ENCODE measurements around the gene RNASEH2A.
"Not testable (repeated sequence)": the region's sequence is repeated elsewhere in the genome, so short reads cannot be mapped to it uniquely, and the experiment has no call there.

Gene RNASEH2A

DNA sequence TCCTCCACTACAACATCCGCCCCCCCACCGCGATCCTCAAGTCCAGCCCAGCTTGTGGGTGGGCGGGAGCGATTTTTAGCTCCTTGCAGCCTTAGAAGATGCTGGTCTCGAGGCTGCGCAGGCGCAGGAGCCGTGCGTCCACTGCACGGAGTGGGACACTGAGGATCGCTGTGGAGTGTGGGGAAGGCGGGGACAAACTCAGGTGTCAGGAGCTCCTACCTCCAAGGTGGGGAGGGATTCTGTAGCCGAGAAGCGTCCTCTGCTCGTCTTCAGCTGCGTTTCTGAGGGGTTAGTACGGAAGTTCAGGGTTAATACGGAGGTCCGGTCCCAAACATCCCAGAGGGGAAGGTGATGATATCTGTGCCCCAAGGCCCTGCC is 28.2 kb downstream of the RNASEH2A start, which contains the start of gene RTBDN:
Gene RTBDN (minus strand): TSS at position 14 of the 378 bp plus-strand sequence. CDS start 4,600 bp downstream, outside the sequence.
- no peak for DNase-seq (ENCODE audit: low read depth)

DNA sequence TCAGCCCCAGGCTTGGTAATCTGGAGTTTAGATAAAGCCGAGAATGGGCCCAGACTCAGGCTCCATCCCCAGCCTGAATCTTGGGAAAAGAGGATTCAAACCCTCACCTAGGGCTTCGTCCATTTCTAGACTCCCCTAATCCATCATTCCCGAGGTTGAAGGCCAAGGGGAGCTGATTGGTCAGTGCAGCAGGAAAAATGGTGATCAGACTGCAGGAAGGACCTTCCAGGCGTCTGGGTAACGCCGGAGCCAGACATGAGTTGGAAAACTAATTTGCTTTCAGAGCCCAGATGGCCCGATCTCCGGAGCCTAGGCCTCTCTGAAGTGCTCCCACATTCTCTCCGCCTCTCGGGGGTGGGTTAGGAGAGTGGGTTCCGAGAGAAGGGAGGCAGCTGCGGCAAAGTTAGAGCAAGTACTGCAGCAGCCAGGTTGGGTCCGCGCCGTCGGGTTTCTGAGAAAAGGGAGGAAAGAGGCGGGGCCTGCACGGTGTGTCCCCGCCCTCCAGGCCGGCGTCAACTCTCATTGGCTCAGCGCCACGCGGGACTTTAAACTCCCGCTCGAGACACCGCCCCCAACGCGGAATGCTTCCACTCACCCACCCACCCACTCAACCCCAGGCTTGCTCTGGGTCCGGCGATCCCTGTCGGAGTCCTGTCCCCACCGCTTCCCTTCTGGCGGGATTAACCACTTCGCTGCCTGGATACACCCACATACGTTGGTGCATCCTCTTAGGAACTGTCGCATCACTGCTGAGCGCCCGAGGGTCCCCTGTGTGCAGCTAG is 28.8 kb downstream of the RNASEH2A start:
- no peak for DNase-seq (ENCODE audit: low read depth)

DNA sequence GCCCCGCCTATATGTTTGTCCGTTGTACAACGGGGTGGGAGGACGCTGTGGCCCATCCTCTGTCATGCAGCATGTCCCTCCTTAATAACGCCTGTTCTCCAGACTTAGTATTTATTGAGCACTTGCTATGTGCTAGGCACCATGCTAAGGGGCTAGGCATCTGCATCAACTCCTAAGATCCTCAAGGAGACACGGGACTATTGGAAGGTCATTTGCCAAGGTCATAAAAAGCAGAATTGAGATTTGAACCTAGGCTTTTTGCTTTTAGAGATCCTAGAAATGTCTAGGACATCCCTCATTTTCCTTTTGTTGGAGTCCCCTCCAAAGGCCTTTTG is 30.1 kb downstream of the RNASEH2A start:
- DNase-seq (ENCODE audit: low read depth) = no peak

DNA sequence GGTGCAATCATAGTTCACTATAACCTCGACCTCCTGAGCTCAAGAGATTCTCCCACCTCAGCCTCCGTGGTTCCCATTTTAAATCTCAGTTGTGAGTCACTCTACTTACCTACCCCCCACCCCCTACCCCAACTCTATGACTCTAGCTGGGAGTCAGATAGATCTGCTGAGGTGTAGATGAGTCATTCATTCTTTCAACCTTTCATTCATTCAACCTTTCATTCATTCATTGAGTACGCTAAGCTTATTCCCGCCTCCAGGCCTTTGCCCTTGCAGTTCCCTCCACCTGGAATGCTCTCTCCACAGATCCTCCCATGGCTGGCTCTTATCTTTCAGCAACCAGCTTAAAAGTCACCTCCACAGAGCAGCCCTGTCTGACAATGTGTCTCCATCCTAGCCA is 30.8 kb downstream of the RNASEH2A start:
- DNase-seq (ENCODE audit: low read depth) = no peak

DNA sequence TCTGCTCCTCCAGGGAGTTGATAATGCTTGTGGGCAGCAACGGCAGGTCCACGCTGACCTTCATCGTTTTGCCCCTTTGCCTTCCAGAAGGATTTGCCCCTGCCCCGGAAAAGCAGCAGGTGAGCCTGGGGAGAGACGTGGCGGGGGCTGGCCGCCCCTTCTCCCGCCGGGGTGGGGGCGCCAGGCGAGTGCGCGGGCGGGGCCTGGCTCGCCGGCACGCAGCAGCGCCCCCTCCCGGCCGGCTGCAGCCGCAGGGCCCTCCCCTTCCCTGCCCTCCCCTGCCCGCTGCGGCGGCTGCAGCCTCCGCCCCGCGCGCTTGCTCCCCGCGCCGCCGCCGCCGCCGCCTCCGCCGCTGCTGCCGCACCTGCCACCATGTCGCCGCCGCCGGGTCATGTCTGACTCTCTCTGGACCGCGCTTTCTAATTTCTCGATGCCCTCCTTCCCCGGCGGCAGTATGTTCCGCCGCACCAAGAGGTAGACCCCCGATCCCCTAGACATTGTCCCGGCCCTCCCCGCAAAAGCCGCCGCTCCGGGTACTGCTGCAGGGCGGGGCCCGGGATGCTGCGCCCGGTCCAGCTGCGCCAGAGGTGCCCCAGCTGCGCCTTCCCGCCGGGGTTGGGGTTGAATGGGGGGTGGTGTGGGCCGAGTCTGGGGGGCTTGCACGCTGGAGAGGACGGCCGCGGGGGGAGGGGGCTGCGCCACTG is 31.9 kb downstream of the RNASEH2A start, which contains the start of gene MAST1:
Gene MAST1 (plus strand): TSS at position 334 of the 704 bp plus-strand sequence. CDS start 58 bp downstream, at position 392.
- DNase-seq (ENCODE audit: low read depth) = no peak

DNA sequence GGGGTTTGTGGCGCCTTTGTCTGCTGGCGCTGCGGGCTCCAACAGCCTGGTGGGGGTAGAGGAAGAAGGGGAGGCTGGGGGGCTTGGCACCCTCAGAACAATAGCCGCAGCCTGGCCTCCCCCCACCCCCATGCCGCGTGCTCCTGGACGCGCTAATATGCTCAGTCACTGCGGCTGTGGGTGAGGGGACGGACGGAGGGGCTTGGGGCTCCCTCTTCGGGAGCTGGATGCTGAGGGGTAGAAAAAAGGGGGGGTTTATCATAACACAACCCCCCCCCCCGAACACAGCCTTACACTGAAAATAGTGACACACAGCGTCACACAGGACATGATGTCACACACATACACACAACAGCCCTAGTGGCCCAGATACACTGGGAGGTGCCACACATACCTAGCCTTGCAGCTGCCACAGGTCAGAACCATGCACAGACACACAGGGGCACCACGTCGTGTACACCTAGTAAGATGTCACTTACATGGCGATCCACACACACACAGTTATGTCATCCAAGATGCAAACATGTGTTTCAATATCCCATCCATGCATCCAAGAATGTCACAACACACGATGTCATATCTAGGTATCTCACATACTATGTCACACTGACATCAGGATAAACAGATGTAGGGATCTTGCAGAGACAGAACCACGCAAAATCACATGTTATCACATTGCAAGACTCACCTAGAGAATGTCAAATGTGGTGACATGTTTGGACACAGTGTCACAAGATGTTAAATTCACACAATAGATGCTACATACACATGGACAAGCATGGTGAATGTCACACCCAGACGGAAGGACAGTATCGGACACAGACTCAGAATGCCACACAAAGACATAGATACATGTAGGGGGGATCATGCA is 32.7 kb downstream of the RNASEH2A start:
- DNase-seq (ENCODE audit: low read depth) = no peak

DNA sequence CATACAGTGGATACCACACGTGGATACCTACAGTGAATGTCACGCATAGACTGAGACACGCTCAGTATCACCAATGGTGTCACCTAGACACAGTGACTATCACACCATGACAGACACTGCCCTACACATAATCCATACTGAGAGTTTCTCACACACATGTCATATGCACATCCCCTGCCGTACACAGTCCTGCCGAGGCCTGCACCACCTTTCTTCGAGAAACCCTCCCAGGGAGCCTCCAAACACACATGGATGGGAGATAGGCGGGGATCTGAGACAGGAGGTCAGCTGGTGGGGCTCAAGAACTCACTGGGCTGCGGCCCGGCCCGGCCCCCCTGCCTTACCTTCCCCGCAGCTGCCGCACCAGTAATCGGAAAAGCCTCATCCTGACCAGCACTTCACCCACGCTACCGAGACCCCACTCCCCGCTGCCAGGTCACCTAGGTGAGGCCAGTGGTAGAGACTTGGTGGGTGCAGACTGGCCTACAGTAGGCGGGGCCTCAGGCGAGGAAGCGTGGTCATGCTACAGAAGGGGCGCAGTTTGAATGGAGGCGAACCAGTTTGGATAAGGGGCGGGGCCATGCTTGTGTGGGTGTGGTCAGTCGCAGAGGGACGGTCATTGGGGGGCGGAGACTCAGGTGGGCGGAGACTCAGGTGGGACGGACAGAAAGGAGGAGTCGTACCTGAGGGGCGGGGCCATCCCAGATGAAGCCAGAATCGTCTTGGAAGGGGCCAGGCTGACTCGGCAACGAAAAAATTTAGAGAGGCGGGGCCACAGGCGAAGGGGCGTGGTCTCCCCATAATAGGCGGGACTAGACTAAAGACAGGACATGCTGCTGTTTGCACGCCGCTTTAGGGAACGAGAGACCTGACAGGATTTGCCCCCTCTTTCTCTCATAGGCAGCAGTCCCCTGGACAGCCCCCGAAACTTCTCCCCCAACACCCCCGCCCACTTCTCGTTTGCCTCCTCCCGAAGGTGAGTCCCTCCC is 34.0 kb downstream of the RNASEH2A start:
- no peak for DNase-seq (ENCODE audit: low read depth)

DNA sequence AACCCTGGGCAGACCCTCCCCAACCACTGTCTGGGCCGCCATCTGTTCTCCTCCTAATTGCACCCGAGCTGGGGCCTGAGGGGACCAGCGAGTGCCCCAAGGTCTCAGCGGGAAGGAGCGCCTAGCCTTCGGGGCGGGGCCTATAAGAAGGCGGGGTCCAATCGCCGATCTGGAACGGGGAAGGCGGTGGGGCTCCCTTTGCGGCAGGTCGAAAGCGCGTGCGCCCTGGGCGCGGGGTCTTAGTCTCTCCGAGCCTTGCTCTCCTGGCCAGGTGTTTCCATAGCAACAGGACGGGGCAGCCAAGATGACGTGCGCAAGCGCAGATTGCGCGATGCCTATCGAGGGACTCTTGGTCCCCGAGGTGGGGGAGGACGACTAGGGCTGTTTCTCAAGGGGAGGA is 34.7 kb downstream of the RNASEH2A start:
- no peak for DNase-seq (ENCODE audit: low read depth)

DNA sequence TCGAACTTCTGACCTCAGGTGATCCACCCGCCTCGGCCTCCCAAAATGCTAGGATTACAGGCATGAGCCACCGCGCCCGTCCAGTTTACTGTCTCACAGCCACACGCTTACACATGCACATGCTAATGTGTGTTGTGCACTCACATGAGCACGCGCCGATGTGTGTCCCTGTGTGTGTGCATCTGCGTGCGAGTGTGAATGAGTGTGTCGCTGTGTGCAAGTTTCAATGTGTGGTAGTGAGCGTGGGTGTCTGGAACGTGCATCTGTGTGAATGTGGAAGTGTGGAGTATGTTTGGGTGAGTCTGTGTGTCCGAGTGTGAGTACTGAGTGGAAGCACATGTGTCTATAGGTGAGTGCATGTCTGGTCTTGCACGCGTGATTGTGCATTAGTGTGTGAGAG is 36.1 kb downstream of the RNASEH2A start:
- no peak for DNase-seq (ENCODE audit: low read depth)

DNA sequence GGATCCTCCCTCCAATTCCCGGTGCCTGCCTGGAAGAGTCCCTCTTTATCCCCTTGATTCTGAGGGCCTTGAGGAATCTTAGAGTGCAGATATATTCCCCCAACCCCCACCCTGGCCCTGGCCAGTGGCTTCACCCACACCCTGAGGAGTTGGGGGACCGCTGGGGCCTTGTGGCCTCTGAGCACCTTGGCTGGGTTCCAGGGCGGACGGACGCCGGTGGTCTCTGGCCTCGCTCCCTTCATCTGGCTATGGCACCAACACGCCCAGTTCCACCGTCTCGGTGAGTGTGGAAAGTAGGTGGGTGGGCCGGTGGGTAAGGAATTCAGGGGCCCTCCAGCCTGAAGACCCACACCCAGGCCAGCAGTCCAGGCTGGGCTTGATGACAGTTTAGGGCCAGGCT is 36.9 kb downstream of the RNASEH2A start:
- DNase-seq (ENCODE audit: low read depth) = no peak

DNA sequence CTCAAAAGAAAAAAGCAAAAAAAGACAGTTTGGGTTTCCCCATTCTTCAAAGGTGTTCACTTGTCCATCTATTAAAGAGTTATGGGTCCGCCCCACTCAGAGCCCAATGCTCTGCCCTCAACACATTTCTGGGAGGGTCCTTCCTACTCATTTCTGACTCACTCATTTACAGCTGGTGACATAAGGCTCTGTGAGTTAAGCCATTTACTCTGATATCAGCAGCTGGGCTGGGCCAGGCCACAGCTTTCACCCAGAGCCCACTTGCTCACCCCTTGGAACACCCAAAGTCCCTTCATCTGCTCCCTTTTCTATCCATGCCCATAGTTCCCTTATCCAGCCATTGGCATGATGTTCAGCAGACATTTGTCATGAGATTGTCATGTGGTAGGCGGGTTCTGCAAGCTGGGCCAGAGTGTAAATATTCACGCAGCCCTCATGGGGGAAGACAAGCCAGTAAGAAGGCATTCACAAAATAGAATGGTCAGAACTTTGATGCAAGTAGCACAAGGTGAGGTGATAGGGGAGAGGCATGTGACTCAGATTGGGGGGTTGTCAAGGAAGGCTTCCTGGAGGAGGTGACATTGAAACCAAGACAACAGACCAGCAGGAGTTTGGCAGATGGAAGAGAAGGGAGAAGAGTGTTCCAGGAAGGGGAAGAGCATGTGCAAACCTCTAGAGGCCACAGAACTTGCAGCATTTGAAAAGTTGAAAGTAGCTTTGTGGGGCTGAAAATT is 37.8 kb downstream of the RNASEH2A start:
- no peak for DNase-seq (ENCODE audit: low read depth)

DNA sequence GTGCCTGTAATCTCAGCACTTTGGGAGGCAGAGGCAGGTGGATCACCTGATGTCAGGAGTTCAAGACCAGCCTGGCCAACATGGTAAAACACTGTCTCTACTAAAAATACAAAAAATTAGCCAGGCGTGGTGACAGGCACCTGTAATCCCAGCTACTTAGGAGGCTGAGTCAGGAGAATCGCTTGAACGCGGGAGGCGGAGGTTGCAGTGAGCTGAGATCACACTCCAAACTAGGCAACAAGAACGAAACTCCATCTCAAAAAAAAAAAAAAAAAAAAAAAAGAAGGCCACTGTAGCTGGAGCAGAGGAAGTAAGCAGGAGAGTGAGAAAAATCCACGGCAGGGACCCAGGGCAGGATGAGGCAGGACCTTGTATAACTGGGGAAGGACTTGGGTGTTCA is 40.2 kb downstream of the RNASEH2A start:
- DNase-seq (ENCODE audit: low read depth) = not testable (repeated sequence)

DNA sequence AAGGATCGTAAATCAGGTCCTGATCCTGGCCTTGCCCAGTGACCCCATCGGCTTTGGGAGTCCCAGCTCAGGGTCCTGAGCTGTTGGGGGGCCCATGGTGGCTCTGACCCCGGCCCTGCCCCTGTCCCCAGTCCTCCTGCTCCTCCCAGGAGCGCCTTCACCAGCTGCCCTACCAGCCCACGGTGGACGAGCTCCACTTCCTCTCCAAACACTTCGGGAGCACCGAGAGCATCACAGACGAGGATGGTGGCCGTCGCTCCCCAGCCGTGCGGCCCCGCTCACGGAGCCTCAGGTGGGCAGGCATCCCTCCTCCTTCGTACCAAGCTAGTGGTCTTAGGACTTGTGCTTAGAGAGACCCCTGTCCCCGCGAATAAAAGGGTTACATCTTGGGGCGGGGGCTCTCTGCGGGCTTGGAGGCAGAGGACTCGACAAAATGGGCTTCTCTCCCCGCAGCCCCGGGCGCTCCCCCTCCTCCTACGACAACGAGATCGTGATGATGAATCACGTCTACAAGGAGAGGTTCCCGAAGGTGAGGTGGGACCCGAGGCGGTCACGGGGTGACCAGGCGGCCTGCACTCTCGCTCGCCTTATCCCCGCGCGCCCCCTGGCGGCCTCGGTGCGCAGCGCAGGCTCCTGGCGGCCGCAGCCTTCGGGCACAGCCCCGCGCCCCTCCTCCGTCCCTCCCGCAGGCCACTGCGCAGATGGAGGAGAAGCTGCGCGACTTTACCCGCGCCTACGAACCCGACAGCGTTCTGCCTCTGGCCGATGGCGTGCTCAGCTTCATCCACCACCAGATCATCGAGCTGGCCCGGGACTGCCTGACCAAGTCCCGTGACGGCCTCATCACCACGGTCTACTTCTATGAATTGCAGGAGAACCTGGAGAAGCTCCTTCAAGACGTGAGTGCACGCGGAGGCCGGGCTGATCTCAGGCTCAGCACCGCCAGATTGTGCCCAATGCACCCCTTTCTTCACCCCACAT is 41.1 kb downstream of the RNASEH2A start:
- peak; percentile 89 for DNase-seq (ENCODE audit: low read depth)

DNA sequence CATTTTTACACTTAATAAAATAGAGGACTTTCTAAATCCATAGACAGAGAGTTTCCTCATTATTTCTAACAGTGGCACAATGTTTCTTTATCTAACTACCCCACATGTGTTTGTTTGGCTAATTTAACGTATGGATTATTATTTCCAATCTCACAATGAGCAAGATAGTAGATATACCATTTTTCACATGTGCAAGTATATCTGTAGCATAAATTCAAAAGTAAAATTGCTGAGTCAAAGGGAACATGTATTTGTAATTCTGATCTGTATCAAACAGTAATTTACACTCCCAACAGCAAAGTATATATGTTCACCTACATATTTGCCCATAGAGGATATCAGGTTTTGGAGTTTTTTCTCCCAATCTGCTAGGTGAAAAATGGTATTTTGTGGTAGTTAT is 50.3 kb downstream of the RNASEH2A start:
- no peak for DNase-seq (ENCODE audit: low read depth)

DNA sequence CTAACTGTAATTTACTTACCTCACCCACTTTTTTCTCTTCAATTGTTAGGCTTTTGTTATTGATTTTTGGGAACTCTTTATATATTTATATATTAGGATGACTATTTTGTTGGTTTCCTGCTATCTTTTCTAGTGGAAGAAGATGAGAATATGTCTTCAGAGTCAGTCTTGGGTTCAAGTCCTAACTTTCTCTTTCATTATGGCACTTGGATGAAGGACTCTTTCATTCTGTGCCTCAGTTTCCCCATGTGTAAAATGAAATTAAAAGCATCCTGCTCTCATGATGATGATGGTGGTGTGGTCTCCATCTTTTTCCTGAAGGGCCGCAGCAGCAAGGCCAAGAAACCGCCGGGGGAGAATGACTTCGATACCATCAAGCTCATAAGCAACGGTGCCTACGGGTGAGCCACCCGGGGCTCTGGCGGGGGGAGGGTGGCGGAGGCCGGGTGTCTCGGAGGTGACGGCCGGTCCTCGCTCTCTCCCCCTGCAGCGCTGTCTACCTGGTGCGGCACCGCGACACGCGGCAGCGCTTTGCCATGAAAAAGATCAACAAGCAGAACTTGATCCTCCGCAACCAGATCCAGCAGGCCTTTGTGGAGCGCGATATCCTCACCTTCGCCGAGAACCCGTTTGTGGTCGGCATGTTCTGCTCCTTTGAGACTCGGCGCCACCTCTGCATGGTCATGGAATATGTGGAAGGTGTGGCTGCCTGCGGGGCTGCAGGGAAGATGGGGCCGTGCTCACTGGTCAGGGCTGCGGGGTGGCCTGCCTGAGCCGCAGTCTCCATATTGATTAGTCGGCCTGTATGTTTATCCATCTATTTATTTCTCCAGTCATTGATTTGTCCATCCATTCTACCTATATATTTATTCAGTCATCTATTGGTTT is 51.9 kb downstream of the RNASEH2A start:
- DNase-seq (ENCODE audit: low read depth) = no peak

DNA sequence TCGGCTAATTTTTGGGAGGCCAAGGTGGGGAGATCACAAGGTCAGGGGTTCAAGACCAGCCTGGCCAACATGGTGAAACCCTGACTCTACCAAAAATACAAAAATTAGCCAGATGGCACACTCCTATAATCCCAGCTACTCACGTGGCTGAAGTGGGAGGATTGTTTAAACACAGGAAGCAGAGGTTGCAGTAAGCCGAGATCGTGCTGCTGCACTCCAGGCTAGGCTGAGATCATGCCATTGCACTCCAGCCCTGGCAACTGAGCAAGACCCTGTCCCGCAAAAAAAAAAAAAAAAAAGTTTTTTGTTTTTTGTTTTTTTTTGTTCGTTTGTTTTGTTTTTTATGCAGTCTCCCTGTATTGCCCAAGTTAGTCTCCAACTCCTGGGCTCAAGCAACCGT is 53.2 kb downstream of the RNASEH2A start:
- DNase-seq (ENCODE audit: low read depth) = no peak
